H1 (cell line): ENCODE data around the gene GPX8.

Experiments used
- EP300 ChIP-seq, 2 experiments: IDR thresholded peaks; 1 replicate in 1 of 2; 2 replicates in 1 of 2; pipeline ENCODE4 v1.6.1; 2011 to 2012; ENCODE audit warnings: low read depth in 2 of 2, low read length in 2 of 2, mild to moderate bottlenecking in 2 of 2, borderline replicate concordance in 1 of 2, inconsistent platforms in 1 of 2, moderate library complexity in 1 of 2
- GABPA ChIP-seq: IDR thresholded peaks from 2 replicates; pipeline ENCODE4 v1.6.1; 2011; ENCODE audit warnings: mild to moderate bottlenecking, low read length, moderate library complexity, borderline replicate concordance; ENCODE audit not compliant: insufficient read depth
- TF ChIP-seq, protein P1 (sequence below): IDR thresholded peaks from 2 replicates; pipeline ENCODE4 v1.6.1; 2012; ENCODE audit warnings: inconsistent platforms
- TF ChIP-seq, protein P2 (sequence below), 3 experiments: IDR thresholded peaks; 1 replicate in 2 of 3; 2 replicates in 1 of 3; pipeline versions ENCODE4 v1.5.1 to v1.6.1; 2011; ENCODE audit warnings: low read length in 3 of 3, mild to moderate bottlenecking in 3 of 3, inconsistent platforms in 2 of 3, low read depth in 1 of 3, moderate library complexity in 1 of 3; ENCODE audit not compliant: insufficient read depth in 1 of 3; ENCODE audit errors: control extremely low read depth in 1 of 3

DNA sequence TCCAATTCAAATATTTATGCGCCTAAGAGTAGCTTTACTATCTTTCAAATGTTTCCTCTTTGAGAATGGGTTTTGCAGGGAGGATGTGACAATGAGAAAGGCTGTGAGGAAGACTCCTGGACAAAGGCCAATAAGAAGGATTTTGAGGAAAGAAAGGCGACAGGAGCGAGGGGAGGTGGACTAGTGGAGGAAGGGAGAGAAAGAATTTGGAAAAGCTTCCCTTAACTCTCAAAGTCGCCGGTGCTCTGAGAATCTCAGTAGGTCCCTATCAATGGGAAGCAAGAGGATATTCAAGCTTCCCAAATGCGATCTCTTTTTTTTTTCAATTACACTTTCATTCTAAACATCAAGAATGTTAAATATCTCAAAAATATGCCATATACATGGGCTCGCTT, 15.8 kb downstream of the GPX8 start:
- no peak for TF ChIP-seq GABPA
- no peak for TF ChIP-seq EP300 (IDR thresholded peaks at IDR 0.05; ENCODE audit: borderline replicate concordance in 1 of 2, low read depth in 2 of 2, low read length in 2 of 2)
- TF ChIP-seq, protein P1, sequence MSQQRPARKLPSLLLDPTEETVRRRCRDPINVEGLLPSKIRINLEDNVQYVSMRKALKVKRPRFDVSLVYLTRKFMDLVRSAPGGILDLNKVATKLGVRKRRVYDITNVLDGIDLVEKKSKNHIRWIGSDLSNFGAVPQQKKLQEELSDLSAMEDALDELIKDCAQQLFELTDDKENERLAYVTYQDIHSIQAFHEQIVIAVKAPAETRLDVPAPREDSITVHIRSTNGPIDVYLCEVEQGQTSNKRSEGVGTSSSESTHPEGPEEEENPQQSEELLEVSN: no peak
- TF ChIP-seq, protein P2, sequence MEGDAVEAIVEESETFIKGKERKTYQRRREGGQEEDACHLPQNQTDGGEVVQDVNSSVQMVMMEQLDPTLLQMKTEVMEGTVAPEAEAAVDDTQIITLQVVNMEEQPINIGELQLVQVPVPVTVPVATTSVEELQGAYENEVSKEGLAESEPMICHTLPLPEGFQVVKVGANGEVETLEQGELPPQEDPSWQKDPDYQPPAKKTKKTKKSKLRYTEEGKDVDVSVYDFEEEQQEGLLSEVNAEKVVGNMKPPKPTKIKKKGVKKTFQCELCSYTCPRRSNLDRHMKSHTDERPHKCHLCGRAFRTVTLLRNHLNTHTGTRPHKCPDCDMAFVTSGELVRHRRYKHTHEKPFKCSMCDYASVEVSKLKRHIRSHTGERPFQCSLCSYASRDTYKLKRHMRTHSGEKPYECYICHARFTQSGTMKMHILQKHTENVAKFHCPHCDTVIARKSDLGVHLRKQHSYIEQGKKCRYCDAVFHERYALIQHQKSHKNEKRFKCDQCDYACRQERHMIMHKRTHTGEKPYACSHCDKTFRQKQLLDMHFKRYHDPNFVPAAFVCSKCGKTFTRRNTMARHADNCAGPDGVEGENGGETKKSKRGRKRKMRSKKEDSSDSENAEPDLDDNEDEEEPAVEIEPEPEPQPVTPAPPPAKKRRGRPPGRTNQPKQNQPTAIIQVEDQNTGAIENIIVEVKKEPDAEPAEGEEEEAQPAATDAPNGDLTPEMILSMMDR (IDR thresholded peaks at IDR 0.05; ENCODE audit: control extremely low read depth in 1 of 3, insufficient read depth in 1 of 3, low read depth in 1 of 3, low read length in 3 of 3): no peak
